K562 (cell line): Measurements from ENCODE around the gene B3GNT7. TPM values are rescaled to one million over a fixed set of nuclear protein-coding genes. Genes with fewer than 3 reads are reported as not detected.

ENCODE experiments used
- ATAC-seq: fragments of 200-7000 bp; cut with Tn5 transposase; 3 replicates; pipeline ENCODE4 v1.9.1; 2020; ENCODE audit warnings: moderate library complexity
- BruUV-seq: library from RNA; stranded (reverse); fragments of 400-500 nt; replicated peaks from 2 replicates; lab custom pipeline; 2021; lab: Mats Ljungman, UMichigan
- CTCF ChIA-PET: fragments of 300-600 bp; formaldehyde crosslinking; extraction: SDS; loops from one replicate; lab custom pipeline; 2021; ENCODE audit warnings: low intra/inter-chr PET ratio; lab: Yijun Ruan, JAX
- POLR2A ChIA-PET: fragments of 300-600, 350-650 bp; sonication (Branson Sonifier 250); formaldehyde crosslinking; extraction: SDS; loops from one replicate; lab custom pipeline; 2021; ENCODE audit warnings: antibody characterized with exemption, inconsistent platforms; lab: Yijun Ruan, JAX
- DNase-seq, 4 experiments: peaks; one replicate each; pipeline versions ENCODE4 v3.0.0 to v3.0.0-alpha.2; 2011 to 2018; ENCODE audit warnings: low spot score in 3 of 4, mixed read lengths in 3 of 4; ENCODE audit errors: extremely low read depth in 1 of 4
- FAIRE-seq: peaks from 2 replicates; lab custom pipeline; 2011; peaks lifted over from hg19 to GRCh38; lab: Jason Lieb, UNC
- H2AFZ ChIP-seq: 2 replicates; pipeline ENCODE4 v1.6.0; 2011; ENCODE audit warnings: low read depth, low read length, control low read depth, inconsistent platforms
- H3K27ac ChIP-seq: fragments of 200-600 bp; 3 replicates; pipeline ENCODE4 v1.8.0; 2011; ENCODE audit warnings: low read depth, mild to moderate bottlenecking, control low read depth, inconsistent platforms, low read length, moderate library complexity, mixed read lengths; ENCODE audit errors: extremely low read depth
- H3K27me3 ChIP-seq, 2 experiments: fragments of 300-600 bp in 1 of 2; 2 replicates in 1 of 2; 3 replicates in 1 of 2; pipeline versions ENCODE4 v1.6.0 to v1.8.0; 2011; ENCODE audit warnings: inconsistent platforms in 2 of 2, low read length in 2 of 2, mild to moderate bottlenecking in 1 of 2, mixed read lengths in 1 of 2, moderate library complexity in 1 of 2; ENCODE audit not compliant: control insufficient read depth in 2 of 2, insufficient read depth in 2 of 2
- H3K36me3 ChIP-seq: fragments of 300-600 bp; 3 replicates; pipeline ENCODE4 v1.8.0; 2011; ENCODE audit warnings: mild to moderate bottlenecking, low read length, inconsistent platforms; ENCODE audit not compliant: control insufficient read depth, insufficient read depth
- H3K4me1 ChIP-seq, 2 experiments: fragments of 200-600 bp in 1 of 2; replicated peaks in 1 of 2; 2 replicates in 1 of 2; 3 replicates in 1 of 2; pipeline versions ENCODE4 v1.5.1 to v1.8.0; 2011; ENCODE audit warnings: inconsistent platforms in 2 of 2, low read length in 2 of 2, mild to moderate bottlenecking in 1 of 2, mixed read lengths in 1 of 2, moderate library complexity in 1 of 2; ENCODE audit not compliant: control insufficient read depth in 2 of 2, insufficient read depth in 2 of 2
- H3K4me2 ChIP-seq: 2 replicates; pipeline ENCODE4 v1.6.1; 2011; ENCODE audit warnings: low read length, control low read depth, inconsistent platforms, mixed read lengths; ENCODE audit not compliant: insufficient read depth
- H3K4me3 ChIP-seq: fragments of 200-600 bp; sonication (generic), shearing (Covaris generic); 2 replicates; pipeline ENCODE4 v1.5.1; 2016; ENCODE audit warnings: control low read depth, inconsistent platforms
- H3K79me2 ChIP-seq: fragments of 200-600 bp; 3 replicates; pipeline ENCODE4 v1.8.0; 2011; ENCODE audit warnings: low read length, inconsistent platforms; ENCODE audit not compliant: control insufficient read depth, insufficient read depth
- H3K9ac ChIP-seq, 2 experiments: 2 replicates each; pipeline versions ENCODE4 v1.6.0 to v1.6.1; 2011; ENCODE audit warnings: low read depth in 2 of 2, low read length in 2 of 2, control low read depth in 1 of 2, inconsistent platforms in 1 of 2, mild to moderate bottlenecking in 1 of 2, mixed read lengths in 1 of 2; ENCODE audit not compliant: insufficient read depth in 1 of 2
- H3K9me1 ChIP-seq: one replicate; pipeline ENCODE4 v1.6.0; 2011; ENCODE audit warnings: inconsistent platforms, mild to moderate bottlenecking, low read length, moderate library complexity; ENCODE audit not compliant: control insufficient read depth, insufficient read depth
- H3K9me3 ChIP-seq: replicated peaks from 2 replicates; pipeline ENCODE4 v1.5.1; 2011; ENCODE audit warnings: low read depth, low read length, inconsistent platforms; ENCODE audit not compliant: control insufficient read depth, insufficient read depth
- H4K20me1 ChIP-seq: replicated peaks from 2 replicates; pipeline ENCODE4 v1.6.1; 2011; ENCODE audit warnings: low read length, inconsistent platforms, mixed read lengths; ENCODE audit not compliant: control insufficient read depth, insufficient read depth
- YY1 ChIP-seq, 3 experiments: IDR thresholded peaks; 2 replicates each; pipeline ENCODE4 v1.6.1; 2011; ENCODE audit warnings: low read length in 2 of 3, mild to moderate bottlenecking in 2 of 3, moderate library complexity in 2 of 3, borderline replicate concordance in 1 of 3, control low read depth in 1 of 3, low read depth in 1 of 3; ENCODE audit not compliant: insufficient read depth in 3 of 3, insufficient replicate concordance in 2 of 3, control insufficient read depth in 1 of 3, insufficient read length in 1 of 3; ENCODE audit errors: extremely low read depth in 1 of 3
- ZFX ChIP-seq: sonication (generic); formaldehyde crosslinking; IDR thresholded peaks from 2 replicates; pipeline ENCODE4 v1.8.0; 2022; ENCODE audit warnings: mild to moderate bottlenecking, missing genetic modification reagents, moderate library complexity
- ZNF609 ChIP-seq: sonication (generic); formaldehyde crosslinking; IDR thresholded peaks from 2 replicates; pipeline ENCODE4 v1.8.1; 2023; ENCODE audit warnings: missing genetic modification reagents, mild to moderate bottlenecking, borderline replicate concordance
- WGBS: fragments of 100-300 bp; shearing (Covaris generic); methylation state at CpG from one replicate; pipeline ENCODE4 v1.1.6; 2016; ENCODE audit warnings: low coverage, mixed read lengths; ENCODE audit not compliant: insufficient coverage; ENCODE audit errors: missing lambda C conversion rate; 5-methylcytosine and 5-hydroxymethylcytosine counted together
- in situ Hi-C: fragments of 300-500 bp; cut with MboI; formaldehyde crosslinking; loops from 4 replicates; pipeline ENCODE4 v1.15.0; 2018; ENCODE audit warnings: inconsistent platforms, mixed read lengths
- intact Hi-C: fragments of 100-400 bp; cut with micrococcal nuclease; formaldehyde crosslinking; loops from 2 replicates; pipeline ENCODE4 v1.14.2; 2022
- polyA plus RNA-seq, 8 experiments: library from polyadenylated mRNA; depleted of rRNA in 4 of 8; stranded (reverse) in 5 of 8; unstranded in 3 of 8; fragments of >200 nt; fragmentation: Nextera tagmentation in 2 of 8; fragmentation: Illumina TruSeq in 1 of 8; extraction: Ambion mirVana in 2 of 8; extraction: Trizol in 1 of 8; gene quantifications; 2 replicates each; pipeline versions ENCODE4 v1.2.1 to v1.2.3, GENCODE V29; 2011 to 2014; ENCODE audit warnings: inconsistent platforms in 1 of 8, missing spikeins in 1 of 8
- total RNA-seq, 7 experiments: library from RNA; depleted of rRNA in 6 of 7; stranded (reverse); fragments of >200 nt in 6 of 7; fragmentation: Illumina TruSeq in 2 of 7; extraction: Trizol in 2 of 7; gene quantifications; 2 replicates each; pipeline versions ENCODE4 v1.2.1 to v1.2.3, GENCODE V29; 2011 to 2021; ENCODE audit warnings: low replicate concordance in 1 of 7

Gene B3GNT7
- total and polyA plus RNA-seq, 9 of the 15 experiments (the other 6 are each of a cell fraction or from before 2014, with no cell fraction given), result 0.20 TPM; not detected in 8

- H3K79me2 ChIP-seq, result no peaks in the 10 kb centered on the region
- BruUV-seq, result no TSS peak
- intact Hi-C loops (no loop called here), in situ Hi-C loops (no loop called here)
- DNase-seq (no peak), ATAC-seq (no peak), FAIRE-seq (no peak)
- 3% methylated on average over 7 of the region's 8 CpGs for WGBS
- ChIA-PET CTCF (no interaction called here), POLR2A (interaction anchor here (0.5 to 1.2 kb wide), 2 partner anchors 16 to 195 kb away, joined by 3 read pairs; no protein-coding TSS in a partner anchor)
- no peak overlapping the region for H3K4me3 ChIP-seq
- H2AFZ ChIP-seq, result no peak overlapping the region
- H3K9ac ChIP-seq, result no peak overlapping the region
- no peak overlapping the region for H3K27ac ChIP-seq
- no peaks in the 10 kb centered on the region for H4K20me1 ChIP-seq
- no peaks in the 10 kb centered on the region for H3K9me1 ChIP-seq
- TF ChIP-seq ZFX (CRISPR knock-in tag), result no peak
- peaks cover 0 to 4% of the 10 kb centered on the region in 2 experiments; a peak in 1 of 5 replicates for H3K4me1 ChIP-seq
- H3K4me2 ChIP-seq, result no peak overlapping the region
- H3K9me3 ChIP-seq, result no peaks in the 10 kb centered on the region
- no peaks in the 10 kb centered on the region for H3K36me3 ChIP-seq
- peaks cover 2 to 40% of the 10 kb centered on the region in 2 experiments; a peak in 2 of 5 replicates for H3K27me3 ChIP-seq
Measured at GRCh38 chr2:231390667-231391066, 4.8 kb upstream of the B3GNT7 start.

DNA sequence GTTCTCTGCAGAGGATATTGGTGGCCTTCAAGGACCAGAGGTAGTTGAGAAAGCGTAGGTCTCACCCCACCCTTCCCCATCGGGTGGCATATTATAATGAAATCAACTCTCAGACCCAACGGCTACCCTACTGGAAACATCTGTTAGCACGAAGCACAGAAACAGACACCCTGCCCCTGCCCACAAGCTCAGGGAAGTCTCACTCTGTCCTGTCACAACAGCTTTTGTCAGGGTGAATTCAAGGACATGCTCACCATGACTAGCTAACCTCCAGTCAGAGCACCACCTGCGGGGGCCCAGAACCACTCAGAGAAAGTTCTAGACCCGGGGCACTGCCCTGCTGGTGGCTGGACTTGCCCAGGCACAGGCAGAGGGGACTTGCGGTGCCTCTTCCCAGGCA, 3.5 kb upstream of the B3GNT7 start:
- no peak overlapping the region for H3K9ac ChIP-seq
- in situ Hi-C loops, result no loop called here
- no peaks in the 10 kb centered on the region for H3K36me3 ChIP-seq
- no TSS peak for BruUV-seq
- H3K4me2 ChIP-seq, result no peak overlapping the region
- DNase-seq (peak in 1 of 4 experiments; percentile 3), FAIRE-seq (no peak), ATAC-seq (no peak)
- no peak overlapping the region for H3K4me3 ChIP-seq
- ChIA-PET POLR2A (no interaction called here), CTCF (no interaction called here)
- H3K9me1 ChIP-seq, result no peaks in the 10 kb centered on the region
- intact Hi-C loops, result no loop called here
- WGBS, result 8% methylated on average over 5 of the region's 7 CpGs
- H4K20me1 ChIP-seq, result no peaks in the 10 kb centered on the region
- peaks cover 2 to 40% of the 10 kb centered on the region in 2 experiments; a peak in 2 of 5 replicates for H3K27me3 ChIP-seq
- H3K27ac ChIP-seq, result no peak overlapping the region
- H3K4me1 ChIP-seq, result peaks cover 0 to 4% of the 10 kb centered on the region in 2 experiments; a peak in 1 of 5 replicates
- no peaks in the 10 kb centered on the region for H3K79me2 ChIP-seq
- no peak overlapping the region for H2AFZ ChIP-seq
- no peaks in the 10 kb centered on the region for H3K9me3 ChIP-seq
- TF ChIP-seq ZNF609 (no peak), YY1 (IDR thresholded peaks at IDR 0.05; ENCODE audit: borderline replicate concordance in 1 of 3, control insufficient read depth in 1 of 3, extremely low read depth in 1 of 3, insufficient read depth in 3 of 3, insufficient read length in 1 of 3, insufficient replicate concordance in 2 of 3, low read depth in 1 of 3, low read length in 2 of 3) (no peak)
- TF ChIP-seq, all 486 proteins: peak for 0
